NT2/D1 (cell line): Measurements from ENCODE around the gene UMAD1.
"Not testable (repeated sequence)": the region's sequence is repeated elsewhere in the genome, so short reads cannot be mapped to it uniquely, and the experiment has no call there.

Source experiments
- DNase-seq: peaks from one replicate; pipeline ENCODE4 v3.0.0-alpha.2; 2011; ENCODE audit warnings: low read depth, low spot score
- H3K27me3 ChIP-seq: 2 replicates; pipeline ENCODE4 v1.6.0; 2011; ENCODE audit warnings: mild to moderate bottlenecking; ENCODE audit not compliant: insufficient read length, insufficient read depth
- H3K36me3 ChIP-seq: 2 replicates; pipeline ENCODE4 v1.6.1; 2011; ENCODE audit warnings: mild to moderate bottlenecking, low read length, mixed read lengths; ENCODE audit not compliant: insufficient read depth, insufficient read length
- H3K4me1 ChIP-seq: 2 replicates; pipeline ENCODE4 v1.5.1; 2011; ENCODE audit not compliant: insufficient read depth, insufficient read length
- H3K4me3 ChIP-seq: 2 replicates; pipeline ENCODE4 v1.5.1; 2011; ENCODE audit warnings: low read depth; ENCODE audit not compliant: insufficient read length
- H3K9ac ChIP-seq: 2 replicates; pipeline ENCODE4 v1.6.0; 2011; ENCODE audit warnings: low read depth; ENCODE audit not compliant: insufficient read length
- H3K9me3 ChIP-seq: 2 replicates; pipeline ENCODE4 v1.5.1; 2011; ENCODE audit warnings: mild to moderate bottlenecking, low read length; ENCODE audit not compliant: insufficient read depth
- SUZ12 ChIP-seq: IDR thresholded peaks from 2 replicates; pipeline ENCODE4 v1.6.1; 2011; ENCODE audit not compliant: insufficient read length, insufficient read depth; ENCODE audit errors: extremely low read depth
- YY1 ChIP-seq: IDR thresholded peaks from 2 replicates; pipeline ENCODE4 v1.6.1; 2011; ENCODE audit not compliant: insufficient read length, insufficient read depth
- ZNF274 ChIP-seq: IDR thresholded peaks from 2 replicates; pipeline ENCODE4 v1.6.1; 2011; ENCODE audit warnings: mild to moderate bottlenecking, low read depth, low read length

UMAD1 gene

DNA sequence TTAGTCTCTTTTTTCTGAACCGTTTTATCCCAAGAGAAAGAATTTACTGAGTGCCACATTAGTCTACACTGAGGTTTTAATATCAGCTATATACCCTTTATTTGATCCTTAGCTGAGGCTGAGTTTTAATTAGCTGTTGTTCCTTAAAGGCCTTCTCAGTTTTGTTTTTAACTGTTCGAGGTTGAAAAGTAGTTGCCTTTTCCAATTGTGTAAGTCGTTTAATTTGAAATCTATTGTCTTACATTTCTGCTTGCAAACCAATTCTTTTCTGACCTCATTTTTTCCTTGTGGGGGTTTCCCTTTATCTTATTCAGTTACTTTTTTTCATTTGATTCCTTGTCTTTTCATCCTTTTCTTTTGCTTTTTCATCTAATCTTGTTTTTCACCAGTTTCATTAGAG, 30.8 kb downstream of the UMAD1 start:
- H3K9ac ChIP-seq: no peak overlapping the region
- peaks cover 9% of the 10 kb centered on the region for H3K36me3 ChIP-seq
- peaks cover 4% of the 10 kb centered on the region; the same call in 1 of the 2 replicates for H3K9me3 ChIP-seq
- TF ChIP-seq ZNF274 (no peak), SUZ12 (no peak), YY1 (no peak)
- H3K27me3 ChIP-seq: no peaks in the 10 kb centered on the region
- no peak for DNase-seq
- H3K4me3 ChIP-seq: no peak overlapping the region
- H3K4me1 ChIP-seq: no peaks in the 10 kb centered on the region

DNA sequence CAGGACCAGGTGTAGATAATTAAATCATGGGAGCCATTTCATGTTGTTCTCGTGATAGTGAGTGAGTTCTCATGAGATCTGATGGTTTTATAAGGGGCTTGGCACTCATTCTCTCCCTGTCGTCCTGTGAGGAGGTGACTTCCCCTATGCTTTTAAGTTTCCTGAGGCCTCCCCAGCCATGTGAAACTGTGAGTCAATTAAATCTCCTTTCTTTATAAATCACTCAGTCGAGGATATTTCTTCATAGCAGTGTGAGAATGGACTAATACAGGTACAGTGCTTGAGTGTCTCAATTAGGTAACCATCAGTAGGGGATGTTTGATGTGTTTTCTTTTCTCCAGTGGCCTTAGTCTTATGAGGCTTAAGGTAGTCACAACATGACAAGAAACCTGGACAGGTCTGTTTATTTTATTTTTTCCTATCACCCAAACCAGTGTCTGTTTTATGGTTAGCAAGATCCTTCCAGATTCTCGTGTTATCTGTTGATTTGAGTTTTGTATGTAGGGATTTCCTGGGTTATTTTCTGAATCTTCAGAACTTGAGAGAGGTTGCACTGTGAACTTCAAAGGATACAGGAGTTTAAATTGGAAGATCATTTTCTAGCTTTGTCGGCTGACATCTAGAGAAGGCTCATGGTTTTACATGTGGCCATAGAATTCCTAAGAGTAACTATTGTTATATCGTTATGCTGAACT, 32.1 kb downstream of the UMAD1 start:
- Histone ChIP-seq H3K27me3 (no peaks in the 10 kb centered on the region), H3K9ac (no peak overlapping the region), H3K36me3 (peaks cover 9% of the 10 kb centered on the region), H3K4me1 (no peaks in the 10 kb centered on the region), H3K9me3 (peaks cover 4% of the 10 kb centered on the region; the same call in 1 of the 2 replicates), H3K4me3 (no peak overlapping the region)
- TF ChIP-seq ZNF274: no peak
- no peak for TF ChIP-seq SUZ12
- no peak for TF ChIP-seq YY1
- no peak for DNase-seq

DNA sequence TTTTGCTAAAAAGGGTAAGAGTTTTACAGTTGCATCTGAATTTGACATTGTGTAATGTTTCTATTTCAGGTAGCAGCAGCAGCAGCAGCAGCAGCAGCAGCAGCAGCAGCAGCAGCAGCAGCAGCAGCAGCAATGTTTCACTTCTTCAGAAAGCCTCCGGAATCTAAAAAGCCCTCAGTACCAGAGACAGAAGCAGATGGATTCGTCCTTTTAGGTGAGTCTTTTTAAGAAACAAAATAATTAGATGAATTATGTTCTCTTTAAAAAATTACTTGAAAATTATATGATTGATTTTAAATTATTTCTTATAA, 32.6 kb downstream of the UMAD1 start:
- Histone ChIP-seq H3K27me3 (no peaks in the 10 kb centered on the region), H3K9me3 (peaks cover 4% of the 10 kb centered on the region; the same call in 1 of the 2 replicates), H3K36me3 (peaks cover 9% of the 10 kb centered on the region), H3K9ac (no peak overlapping the region), H3K4me1 (no peaks in the 10 kb centered on the region), H3K4me3 (no peak overlapping the region)
- DNase-seq: no peak
- TF ChIP-seq SUZ12: no peak
- no peak for TF ChIP-seq ZNF274
- TF ChIP-seq YY1: no peak

DNA sequence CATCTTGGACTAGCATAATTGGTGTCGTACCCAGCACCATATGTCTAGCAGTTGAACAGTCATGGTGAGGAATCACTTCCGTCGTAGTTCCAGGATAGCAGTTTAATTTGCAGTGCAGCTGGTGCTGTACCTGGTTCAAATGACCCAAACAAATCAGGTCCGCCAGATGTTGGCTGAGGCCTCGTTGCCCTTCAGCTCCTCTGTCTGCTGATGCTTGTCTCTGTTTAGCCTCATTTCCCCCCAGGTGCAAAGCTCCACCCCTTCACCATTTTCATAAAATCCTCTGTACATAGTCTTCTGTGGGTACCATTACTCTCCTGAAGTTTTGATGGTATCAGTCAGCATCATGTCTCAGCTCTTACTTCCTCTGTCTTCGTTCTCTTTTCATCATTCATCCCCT, 35.1 kb downstream of the UMAD1 start:
- no peak for TF ChIP-seq SUZ12
- no peak for TF ChIP-seq YY1
- no peak for TF ChIP-seq ZNF274
- Histone ChIP-seq H3K9ac (no peak overlapping the region), H3K36me3 (peaks cover 9% of the 10 kb centered on the region), H3K4me3 (no peak overlapping the region), H3K4me1 (no peaks in the 10 kb centered on the region), H3K27me3 (no peaks in the 10 kb centered on the region), H3K9me3 (no peaks in the 10 kb centered on the region)
- no peak for DNase-seq

DNA sequence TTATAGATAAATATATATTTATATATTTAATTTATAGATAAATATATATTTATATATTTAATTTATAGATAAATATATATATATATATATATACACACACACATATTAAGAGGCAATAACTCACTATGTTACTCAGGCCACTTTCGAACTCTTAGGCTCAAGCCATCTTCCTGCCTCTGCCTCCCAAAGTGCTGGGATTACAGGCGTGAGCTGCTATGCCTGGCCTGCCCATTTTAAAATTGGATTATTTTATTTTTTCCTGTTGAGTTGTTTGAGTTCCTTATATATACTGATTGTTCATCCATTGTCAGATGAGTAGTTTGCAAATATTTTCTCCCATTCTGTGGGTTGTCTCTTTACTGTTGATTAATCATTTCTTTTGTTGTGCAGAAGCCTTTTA, 39.1 kb downstream of the UMAD1 start:
- not testable (repeated sequence) for DNase-seq, H3K27me3 ChIP-seq, H3K9me3 ChIP-seq, H3K36me3 ChIP-seq, H3K4me3 ChIP-seq, H3K4me1 ChIP-seq, H3K9ac ChIP-seq

DNA sequence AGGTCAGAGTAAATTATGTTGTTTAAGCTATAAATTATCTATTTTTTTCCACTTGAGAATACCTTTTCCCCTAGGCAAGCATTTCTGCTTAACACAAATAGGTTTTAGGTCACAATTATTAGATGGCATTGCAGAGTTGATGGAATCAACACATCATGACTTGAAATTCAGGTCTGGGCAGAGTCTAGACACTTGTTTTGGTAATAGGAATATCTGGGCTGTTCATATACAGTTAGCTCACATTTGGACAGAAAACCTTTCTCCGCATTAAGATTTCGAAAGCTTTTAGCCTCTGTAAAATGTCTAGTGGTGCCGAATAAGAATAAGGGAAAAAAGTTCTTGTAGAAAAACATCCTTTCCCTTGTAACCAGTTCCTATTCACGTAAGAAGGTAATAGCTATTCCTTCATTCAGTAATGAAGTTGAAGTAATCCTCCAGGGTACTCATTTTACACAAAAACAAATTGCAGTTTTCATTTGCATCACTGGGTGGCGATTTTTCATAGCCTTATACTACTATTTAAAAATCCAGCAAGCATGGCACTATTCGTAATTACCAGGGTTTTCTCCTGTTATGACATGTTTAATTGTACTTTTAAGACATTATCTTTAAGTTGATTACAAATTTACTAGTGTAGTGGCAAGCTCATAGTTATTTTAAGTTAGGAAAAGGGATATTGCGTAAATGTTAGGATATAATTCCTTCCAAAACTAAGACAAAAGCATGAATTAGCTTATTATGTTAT, 40.8 kb downstream of the UMAD1 start:
- H3K4me3 ChIP-seq: no peak overlapping the region
- no peaks in the 10 kb centered on the region for H3K36me3 ChIP-seq
- no peaks in the 10 kb centered on the region for H3K4me1 ChIP-seq
- H3K9ac ChIP-seq: no peak overlapping the region
- no peaks in the 10 kb centered on the region for H3K27me3 ChIP-seq
- no peak for TF ChIP-seq SUZ12
- no peak for TF ChIP-seq YY1
- TF ChIP-seq ZNF274: no peak
- no peaks in the 10 kb centered on the region for H3K9me3 ChIP-seq
- peak; percentile 32 for DNase-seq

DNA sequence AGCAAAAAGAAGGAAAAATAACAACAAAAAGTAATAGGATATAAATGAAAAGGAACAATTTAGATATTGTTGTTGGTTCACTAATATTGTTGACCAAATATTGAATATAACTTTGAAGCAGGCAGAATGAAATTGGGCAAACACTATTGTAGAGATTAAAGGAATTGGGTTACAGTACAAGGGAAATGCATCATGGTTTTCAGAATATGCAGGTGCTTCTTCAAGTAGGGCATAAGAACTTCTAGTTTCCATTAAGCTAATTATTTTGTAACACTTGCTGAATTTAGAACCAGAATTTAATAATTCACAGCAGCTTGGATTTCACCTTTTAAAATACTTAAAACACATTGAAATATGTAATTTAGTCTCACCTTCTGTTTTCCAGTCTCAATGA, 41.4 kb downstream of the UMAD1 start:
- no peak overlapping the region for H3K9ac ChIP-seq
- H3K4me3 ChIP-seq: no peak overlapping the region
- H3K4me1 ChIP-seq: no peaks in the 10 kb centered on the region
- no peak for DNase-seq
- no peaks in the 10 kb centered on the region for H3K27me3 ChIP-seq
- H3K9me3 ChIP-seq: no peaks in the 10 kb centered on the region
- no peaks in the 10 kb centered on the region for H3K36me3 ChIP-seq
- TF ChIP-seq YY1 (no peak), ZNF274 (no peak), SUZ12 (no peak)

DNA sequence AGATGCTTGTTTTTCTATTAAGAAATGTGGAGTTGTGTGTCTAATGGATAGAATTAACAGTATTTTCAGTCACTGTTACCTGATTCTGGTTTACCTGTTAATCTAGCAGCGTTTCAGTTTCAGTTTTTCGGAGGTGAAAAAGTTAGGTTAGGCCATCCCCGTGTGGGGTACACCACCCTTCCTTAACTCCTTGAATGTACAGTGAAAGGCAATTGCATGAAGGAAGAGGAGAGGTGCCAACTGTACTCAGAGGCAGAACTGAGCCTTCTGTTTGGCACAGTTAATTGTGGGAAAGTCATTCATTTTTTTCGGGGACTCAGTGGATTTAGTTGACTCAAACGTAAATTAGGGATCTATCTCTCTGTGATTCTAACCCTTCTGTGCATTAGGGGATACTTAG, 42.3 kb downstream of the UMAD1 start:
- H3K9me3 ChIP-seq: no peaks in the 10 kb centered on the region
- no peaks in the 10 kb centered on the region for H3K36me3 ChIP-seq
- no peaks in the 10 kb centered on the region for H3K27me3 ChIP-seq
- TF ChIP-seq SUZ12: no peak
- TF ChIP-seq ZNF274: no peak
- TF ChIP-seq YY1: no peak
- no peak overlapping the region for H3K4me3 ChIP-seq
- H3K4me1 ChIP-seq: no peaks in the 10 kb centered on the region
- no peak for DNase-seq
- H3K9ac ChIP-seq: no peak overlapping the region
